GM23248 (cell line): Measurements from ENCODE around the gene GPT2.

Experiments used
- EZH2 ChIP-seq: fragments of 200-600 bp; sonication (generic); IDR thresholded peaks from 2 replicates; pipeline ENCODE4 v1.6.1; 2018; ENCODE audit warnings: antibody characterized with exemption, mild to moderate bottlenecking; ENCODE audit not compliant: insufficient read depth, poor library complexity, severe bottlenecking
- EZH2phosphoT487 ChIP-seq: fragments of 200-600 bp; sonication (generic); IDR thresholded peaks from 2 replicates; pipeline ENCODE4 v1.6.1; 2018; ENCODE audit warnings: antibody characterized with exemption, moderate library complexity, mild to moderate bottlenecking, low read depth; ENCODE audit not compliant: insufficient read depth

- TF ChIP-seq EZH2, result no peak
- no peak for TF ChIP-seq EZH2phosphoT487
Observed at GRCh38 chr16:46875243-46875642, 8.9 kb upstream of the GPT2 start.
